HCT116 (cell line): Measurements from ENCODE around the gene TAF3.

Experiments used
- EGR1 ChIP-seq: IDR thresholded peaks from 2 replicates; pipeline ENCODE4 v1.6.1; 2012; ENCODE audit warnings: low read depth
- EZH2 ChIP-seq: fragments of 200-600 bp; sonication (generic); IDR thresholded peaks from 2 replicates; pipeline ENCODE4 v1.6.1; 2017; ENCODE audit warnings: antibody characterized with exemption, mixed run types
- EZH2phosphoT487 ChIP-seq: fragments of 200-600 bp; IDR thresholded peaks from 2 replicates; pipeline ENCODE4 v1.6.1; 2018; ENCODE audit warnings: antibody characterized with exemption, borderline replicate concordance
- POLR2A ChIP-seq: IDR thresholded peaks from 2 replicates; pipeline ENCODE4 v1.7.0; 2011; ENCODE audit warnings: borderline replicate concordance; ENCODE audit not compliant: insufficient read depth, insufficient read length; ENCODE audit errors: extremely low read depth
- POLR2AphosphoS5 ChIP-seq: IDR thresholded peaks from 2 replicates; pipeline ENCODE4 v1.6.1; 2011; ENCODE audit warnings: mild to moderate bottlenecking, low read depth, low read length, moderate library complexity
- RAD21 ChIP-seq: IDR thresholded peaks from 2 replicates; pipeline ENCODE4 v1.6.1; 2012; ENCODE audit warnings: low read depth, mild to moderate bottlenecking
- SP1 ChIP-seq: IDR thresholded peaks from 2 replicates; pipeline ENCODE4 v1.6.1; 2012; ENCODE audit warnings: low read depth
- ZNF274 ChIP-seq: fragments of 200-500 bp; sonication (Bioruptor generic); IDR thresholded peaks from 2 replicates; pipeline ENCODE4 v1.6.1; 2014; ENCODE audit warnings: mild to moderate bottlenecking, low read depth, low read length, inconsistent platforms
- TF ChIP-seq, protein P1 (sequence below), 3 experiments: fragments of 200-600 bp in 1 of 3; sonication (generic) in 1 of 3; IDR thresholded peaks in 2 of 3; conservative IDR thresholded peaks in 1 of 3; 2 replicates each; pipeline ENCODE4 v1.5.1; 2012 to 2017; ENCODE audit warnings: low read depth in 2 of 3, low read length in 2 of 3, antibody characterized with exemption in 1 of 3, borderline replicate concordance in 1 of 3, control low read depth in 1 of 3, mild to moderate bottlenecking in 1 of 3, mixed read lengths in 1 of 3, mixed run types in 1 of 3, moderate library complexity in 1 of 3; ENCODE audit not compliant: insufficient read depth in 1 of 3
- TF ChIP-seq, protein P2 (sequence below): IDR thresholded peaks from 2 replicates; pipeline ENCODE4 v1.6.1; 2012; ENCODE audit warnings: low read depth
- TF ChIP-seq, protein P3 (sequence below): IDR thresholded peaks from 2 replicates; pipeline ENCODE4 v1.6.1; 2011; ENCODE audit warnings: mild to moderate bottlenecking, low read length, moderate library complexity; ENCODE audit not compliant: insufficient replicate concordance; ENCODE audit errors: extremely low read depth

DNA sequence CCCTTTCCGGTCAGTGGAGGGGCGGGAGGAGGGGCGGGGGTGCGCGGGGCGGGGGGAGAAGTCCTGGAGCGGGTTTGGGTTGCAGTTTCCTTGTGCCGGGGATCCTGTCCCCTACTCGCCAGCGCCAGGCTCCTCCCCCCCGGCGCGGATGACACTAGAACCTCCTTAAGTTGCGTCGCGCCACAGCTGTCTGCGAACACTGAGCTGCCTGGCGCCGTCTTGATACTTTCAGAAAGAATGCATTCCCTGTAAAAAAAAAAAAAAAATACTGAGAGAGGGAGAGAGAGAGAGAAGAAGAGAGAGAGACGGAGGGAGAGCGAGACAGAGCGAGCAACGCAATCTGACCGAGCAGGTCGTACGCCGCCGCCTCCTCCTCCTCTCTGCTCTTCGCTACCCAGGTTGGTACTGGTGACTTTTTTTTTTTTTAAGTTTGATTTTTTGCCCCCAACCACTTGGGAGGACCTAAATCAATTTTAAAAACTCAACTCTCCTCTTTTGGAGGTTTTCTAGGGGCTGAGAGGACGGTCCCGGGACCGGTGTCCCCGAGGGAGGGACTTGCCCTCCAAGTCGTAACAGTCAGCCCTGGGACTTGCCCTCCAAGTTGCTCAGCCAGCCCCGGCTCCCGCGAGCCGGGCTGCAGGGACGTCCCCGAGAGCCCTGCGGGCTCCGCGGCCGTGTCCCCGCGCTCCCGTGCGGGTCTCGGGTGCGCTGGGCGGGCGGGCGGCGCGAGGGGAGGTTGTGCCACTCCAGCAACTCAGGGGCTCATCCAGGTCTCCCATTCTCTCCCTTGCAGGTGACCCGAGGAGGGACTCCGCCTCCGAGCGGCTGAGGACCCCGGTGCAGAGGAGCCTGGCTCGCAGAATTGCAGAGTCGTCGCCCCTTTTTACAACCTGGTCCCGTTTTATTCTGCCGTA, 236.4 kb downstream of the TAF3 start, which contains the start of gene GATA3:
- TF ChIP-seq POLR2A, result no peak
- TF ChIP-seq, protein P1, sequence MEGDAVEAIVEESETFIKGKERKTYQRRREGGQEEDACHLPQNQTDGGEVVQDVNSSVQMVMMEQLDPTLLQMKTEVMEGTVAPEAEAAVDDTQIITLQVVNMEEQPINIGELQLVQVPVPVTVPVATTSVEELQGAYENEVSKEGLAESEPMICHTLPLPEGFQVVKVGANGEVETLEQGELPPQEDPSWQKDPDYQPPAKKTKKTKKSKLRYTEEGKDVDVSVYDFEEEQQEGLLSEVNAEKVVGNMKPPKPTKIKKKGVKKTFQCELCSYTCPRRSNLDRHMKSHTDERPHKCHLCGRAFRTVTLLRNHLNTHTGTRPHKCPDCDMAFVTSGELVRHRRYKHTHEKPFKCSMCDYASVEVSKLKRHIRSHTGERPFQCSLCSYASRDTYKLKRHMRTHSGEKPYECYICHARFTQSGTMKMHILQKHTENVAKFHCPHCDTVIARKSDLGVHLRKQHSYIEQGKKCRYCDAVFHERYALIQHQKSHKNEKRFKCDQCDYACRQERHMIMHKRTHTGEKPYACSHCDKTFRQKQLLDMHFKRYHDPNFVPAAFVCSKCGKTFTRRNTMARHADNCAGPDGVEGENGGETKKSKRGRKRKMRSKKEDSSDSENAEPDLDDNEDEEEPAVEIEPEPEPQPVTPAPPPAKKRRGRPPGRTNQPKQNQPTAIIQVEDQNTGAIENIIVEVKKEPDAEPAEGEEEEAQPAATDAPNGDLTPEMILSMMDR (IDR thresholded peaks at IDR 0.05 in 2 of 3, conservative IDR thresholded peaks at IDR 0.05 in 1 of 3; ENCODE audit: borderline replicate concordance in 1 of 3, insufficient read depth in 1 of 3, low read depth in 2 of 3, low read length in 2 of 3), result no peak
- TF ChIP-seq EZH2phosphoT487, result no peak
- TF ChIP-seq POLR2AphosphoS5, result no peak
- TF ChIP-seq, protein P2, sequence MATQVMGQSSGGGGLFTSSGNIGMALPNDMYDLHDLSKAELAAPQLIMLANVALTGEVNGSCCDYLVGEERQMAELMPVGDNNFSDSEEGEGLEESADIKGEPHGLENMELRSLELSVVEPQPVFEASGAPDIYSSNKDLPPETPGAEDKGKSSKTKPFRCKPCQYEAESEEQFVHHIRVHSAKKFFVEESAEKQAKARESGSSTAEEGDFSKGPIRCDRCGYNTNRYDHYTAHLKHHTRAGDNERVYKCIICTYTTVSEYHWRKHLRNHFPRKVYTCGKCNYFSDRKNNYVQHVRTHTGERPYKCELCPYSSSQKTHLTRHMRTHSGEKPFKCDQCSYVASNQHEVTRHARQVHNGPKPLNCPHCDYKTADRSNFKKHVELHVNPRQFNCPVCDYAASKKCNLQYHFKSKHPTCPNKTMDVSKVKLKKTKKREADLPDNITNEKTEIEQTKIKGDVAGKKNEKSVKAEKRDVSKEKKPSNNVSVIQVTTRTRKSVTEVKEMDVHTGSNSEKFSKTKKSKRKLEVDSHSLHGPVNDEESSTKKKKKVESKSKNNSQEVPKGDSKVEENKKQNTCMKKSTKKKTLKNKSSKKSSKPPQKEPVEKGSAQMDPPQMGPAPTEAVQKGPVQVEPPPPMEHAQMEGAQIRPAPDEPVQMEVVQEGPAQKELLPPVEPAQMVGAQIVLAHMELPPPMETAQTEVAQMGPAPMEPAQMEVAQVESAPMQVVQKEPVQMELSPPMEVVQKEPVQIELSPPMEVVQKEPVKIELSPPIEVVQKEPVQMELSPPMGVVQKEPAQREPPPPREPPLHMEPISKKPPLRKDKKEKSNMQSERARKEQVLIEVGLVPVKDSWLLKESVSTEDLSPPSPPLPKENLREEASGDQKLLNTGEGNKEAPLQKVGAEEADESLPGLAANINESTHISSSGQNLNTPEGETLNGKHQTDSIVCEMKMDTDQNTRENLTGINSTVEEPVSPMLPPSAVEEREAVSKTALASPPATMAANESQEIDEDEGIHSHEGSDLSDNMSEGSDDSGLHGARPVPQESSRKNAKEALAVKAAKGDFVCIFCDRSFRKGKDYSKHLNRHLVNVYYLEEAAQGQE, result no peak
- no peak for TF ChIP-seq RAD21
- TF ChIP-seq, protein P3, sequence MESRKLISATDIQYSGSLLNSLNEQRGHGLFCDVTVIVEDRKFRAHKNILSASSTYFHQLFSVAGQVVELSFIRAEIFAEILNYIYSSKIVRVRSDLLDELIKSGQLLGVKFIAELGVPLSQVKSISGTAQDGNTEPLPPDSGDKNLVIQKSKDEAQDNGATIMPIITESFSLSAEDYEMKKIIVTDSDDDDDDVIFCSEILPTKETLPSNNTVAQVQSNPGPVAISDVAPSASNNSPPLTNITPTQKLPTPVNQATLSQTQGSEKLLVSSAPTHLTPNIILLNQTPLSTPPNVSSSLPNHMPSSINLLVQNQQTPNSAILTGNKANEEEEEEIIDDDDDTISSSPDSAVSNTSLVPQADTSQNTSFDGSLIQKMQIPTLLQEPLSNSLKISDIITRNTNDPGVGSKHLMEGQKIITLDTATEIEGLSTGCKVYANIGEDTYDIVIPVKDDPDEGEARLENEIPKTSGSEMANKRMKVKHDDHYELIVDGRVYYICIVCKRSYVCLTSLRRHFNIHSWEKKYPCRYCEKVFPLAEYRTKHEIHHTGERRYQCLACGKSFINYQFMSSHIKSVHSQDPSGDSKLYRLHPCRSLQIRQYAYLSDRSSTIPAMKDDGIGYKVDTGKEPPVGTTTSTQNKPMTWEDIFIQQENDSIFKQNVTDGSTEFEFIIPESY, result no peak
- no peak for TF ChIP-seq EZH2
- TF ChIP-seq SP1, result no peak
- TF ChIP-seq ZNF274, result no peak
- TF ChIP-seq EGR1, result no peak
